GM19395 (cell line): Measurements from ENCODE around the gene RNF14.
"Not testable (repeated sequence)": the region's sequence is repeated elsewhere in the genome, so short reads cannot be mapped to it uniquely, and the experiment has no call there.

Experiments
- ATAC-seq: cut with Tn5 transposase; IDR thresholded peaks from one replicate; pipeline ENCODE4 v1.9.1; 2021; ENCODE audit warnings: mild to moderate bottlenecking, moderate library complexity; ENCODE audit not compliant: unreplicated experiment

The RNF14 gene

GRCh38 chr5:142012792-142013388 is 44.0 kb downstream of the RNF14 start, which contains the start of gene GNPDA1:
GNPDA1 (minus strand) TSS chr5:142013027; CDS start chr5:142012035, 992 bp downstream.
- peak; percentile 49 for ATAC-seq

GRCh38 chr5:142013734-142014521 is 45.0 kb downstream of the RNF14 start:
- no peak for ATAC-seq

GRCh38 chr5:142014911-142015584 is 46.1 kb downstream of the RNF14 start:
- ATAC-seq = peak; percentile 41

DNA sequence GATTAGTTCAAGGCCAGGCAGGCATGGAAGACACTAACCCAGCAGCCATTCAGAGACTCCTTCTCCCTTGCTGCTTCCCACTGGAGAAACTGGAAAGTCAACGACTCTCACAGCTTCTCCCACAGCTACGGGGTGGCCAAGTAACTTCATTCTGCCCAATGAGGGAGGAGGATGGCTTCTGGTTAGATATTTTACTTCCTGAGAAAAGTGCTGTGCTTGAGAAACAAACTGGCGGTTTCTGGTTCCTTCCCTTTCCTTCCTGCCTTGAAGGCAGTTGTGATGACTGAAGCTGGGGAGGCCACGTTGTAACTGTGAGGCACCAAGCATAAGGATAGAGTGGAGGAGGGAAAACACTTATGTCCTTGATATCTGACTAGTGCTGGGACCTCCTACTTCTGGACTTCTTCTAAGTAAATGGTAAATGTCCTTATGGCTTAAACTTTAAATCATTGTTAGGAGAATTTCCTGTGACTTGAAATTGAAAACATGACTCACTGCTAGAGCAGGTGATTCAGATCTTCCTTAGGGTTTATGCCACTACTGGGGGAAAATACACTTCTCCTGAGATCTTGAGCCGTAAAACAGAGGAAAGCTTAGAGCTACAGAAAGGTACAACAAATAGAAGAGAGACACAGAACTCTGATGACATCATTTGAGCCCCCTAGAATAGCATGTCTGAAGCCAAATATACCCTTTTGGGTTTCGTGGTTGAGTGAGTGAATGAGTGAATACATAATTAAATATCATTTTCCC is 47.1 kb downstream of the RNF14 start:
- peak; percentile 42 for ATAC-seq

- ATAC-seq = peak; percentile 41
Measured at GRCh38 chr5:142016556-142016955, 47.7 kb downstream of the RNF14 start.

DNA sequence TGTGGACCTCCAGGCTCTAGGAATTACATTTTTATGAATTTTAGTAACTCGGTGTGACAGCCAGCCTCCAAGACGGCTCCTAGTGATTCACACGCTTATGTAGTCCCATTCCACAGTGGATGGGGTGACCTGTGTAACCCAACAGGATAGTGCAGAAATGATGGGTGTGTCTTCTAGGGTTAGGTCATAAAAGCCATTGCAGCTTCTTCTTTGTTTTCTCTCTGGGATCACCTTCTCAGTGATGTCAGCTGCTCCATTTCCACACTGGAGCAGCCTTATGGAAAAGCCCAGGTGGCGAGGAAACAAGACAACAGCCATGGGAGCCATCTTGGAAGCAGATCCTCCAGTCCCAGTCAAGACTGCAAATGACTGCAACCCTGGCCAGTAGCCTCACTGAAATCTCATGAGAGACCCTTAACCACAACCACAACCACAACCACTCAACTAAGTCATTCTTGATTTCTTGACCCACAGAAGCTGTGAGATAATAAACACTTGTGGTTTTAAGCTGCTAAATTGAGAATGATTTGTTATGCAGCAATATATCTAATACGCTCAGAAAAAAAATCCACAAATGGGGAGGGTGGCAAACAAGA is 49.0 kb downstream of the RNF14 start:
- ATAC-seq = peak; percentile 45

DNA sequence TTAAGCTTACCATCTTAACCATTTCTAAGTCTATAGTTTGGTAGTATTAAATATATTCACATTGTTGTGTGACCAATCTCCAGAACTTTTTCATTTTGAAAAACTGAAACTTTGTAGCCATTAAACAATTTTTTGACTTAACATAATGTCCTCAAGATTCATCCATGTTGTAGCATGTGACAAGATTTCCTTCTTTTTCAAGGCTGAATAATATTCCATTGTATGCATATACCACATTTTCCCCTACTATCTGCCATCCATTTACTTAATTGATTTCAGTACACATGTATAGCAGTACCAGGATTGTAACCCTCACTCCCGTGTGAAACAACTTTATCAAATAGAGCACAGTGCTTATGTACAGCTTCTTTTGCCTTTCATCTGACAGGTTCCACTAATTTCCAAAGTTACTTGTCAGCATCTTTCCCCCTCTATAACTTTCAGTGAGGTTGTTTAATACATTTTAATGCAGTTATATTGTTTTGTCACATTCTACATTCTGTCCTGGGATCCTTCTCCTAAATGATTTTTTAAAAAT is 51.3 kb downstream of the RNF14 start:
- no peak for ATAC-seq

GRCh38 chr5:142023836-142024235 is 54.9 kb downstream of the RNF14 start:
- ATAC-seq = no peak

- ATAC-seq = peak; percentile 100
Measured at GRCh38 chr5:142024771-142025304, 55.9 kb downstream of the RNF14 start.

DNA sequence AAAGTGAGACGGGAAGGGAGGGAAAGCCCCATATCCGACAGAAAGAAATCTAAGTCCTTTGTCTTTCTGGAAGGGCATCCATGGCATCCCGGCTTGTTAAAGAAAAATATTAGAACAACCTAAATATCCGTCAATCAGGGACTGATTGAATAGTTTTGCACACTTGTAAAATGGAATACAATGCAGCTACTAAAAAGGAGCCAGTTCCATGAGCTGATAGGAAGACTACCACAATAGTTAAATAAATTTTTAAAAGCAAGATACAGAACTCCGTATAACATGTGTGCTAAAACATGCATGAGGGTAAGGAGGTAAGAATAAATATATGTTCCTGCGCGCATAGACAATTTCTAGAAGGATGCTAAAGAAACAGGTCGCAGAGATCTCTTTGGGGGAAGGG is 56.7 kb downstream of the RNF14 start:
- no peak for ATAC-seq

GRCh38 chr5:142032150-142032549 is 63.2 kb downstream of the RNF14 start:
- ATAC-seq = no peak

GRCh38 chr5:142032747-142033631 is 64.1 kb downstream of the RNF14 start:
- ATAC-seq = no peak

GRCh38 chr5:142033632-142034567 is 65.0 kb downstream of the RNF14 start:
- not testable (repeated sequence) for ATAC-seq

DNA sequence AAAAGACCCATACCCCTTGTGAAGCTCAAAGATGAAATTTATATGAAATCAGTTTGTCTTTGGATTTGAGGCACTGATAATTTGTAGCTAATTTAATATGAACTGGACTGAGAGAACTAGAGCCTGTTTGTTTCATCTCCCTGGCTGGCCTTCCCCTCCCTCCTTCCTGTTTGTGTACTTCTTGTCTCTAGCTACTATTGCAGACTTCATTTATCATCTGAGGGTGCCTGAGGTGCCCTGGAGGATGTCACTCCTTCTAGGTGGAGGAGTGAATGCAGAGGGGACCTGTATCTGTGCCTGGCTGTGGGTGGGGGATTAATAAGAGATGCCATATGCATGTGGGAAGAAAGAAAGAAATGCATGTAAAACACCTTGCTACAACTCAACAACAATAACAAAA is 66.1 kb downstream of the RNF14 start:
- no peak for ATAC-seq

- ATAC-seq = no peak
Measured at GRCh38 chr5:142036918-142037317, 68.0 kb downstream of the RNF14 start.

DNA sequence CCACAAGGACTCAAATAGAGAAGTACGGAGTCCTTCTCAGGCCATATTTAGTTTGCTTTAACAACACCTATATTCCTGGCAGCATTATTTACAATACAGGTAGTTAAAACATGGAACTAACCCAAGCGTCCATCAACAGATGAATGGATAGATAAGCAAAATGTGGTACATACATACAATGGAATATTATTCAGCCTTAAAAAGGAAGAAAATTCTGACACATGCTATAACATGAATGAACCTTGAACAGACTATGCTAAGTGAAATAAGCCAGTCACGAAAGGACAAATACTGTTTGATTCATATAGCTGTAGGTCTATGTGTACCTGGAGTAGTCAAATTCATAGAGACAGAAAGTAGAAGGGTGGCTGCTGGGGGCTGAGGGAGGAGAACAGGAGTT is 68.7 kb downstream of the RNF14 start:
- not testable (repeated sequence) for ATAC-seq

- ATAC-seq = no peak
Measured at GRCh38 chr5:142038735-142039134, 69.8 kb downstream of the RNF14 start.
